IgD-negative memory B cell (primary cell): ENCODE results near the gene EPB41L4B. TPM values are rescaled to one million over a fixed set of nuclear protein-coding genes. Genes with fewer than 3 reads are reported as not detected.
"Not testable (repeated sequence)": the region's sequence is repeated elsewhere in the genome, so short reads cannot be mapped to it uniquely, and the experiment has no call there.

Experiments
- H3K27ac Mint-ChIP-seq, 3 donors: one replicate each; pipeline ENCODE4 v1.8.0; 2020 to 2022; ENCODE audit warnings: mild to moderate bottlenecking in 3 of 3, mixed read lengths in 3 of 3, moderate library complexity in 1 of 3
- H3K27me3 Mint-ChIP-seq: one replicate; pipeline ENCODE4 v1.8.0; 2021; ENCODE audit warnings: mixed read lengths
- H3K36me3 Mint-ChIP-seq: one replicate; pipeline ENCODE4 v1.8.0; 2020; ENCODE audit warnings: mild to moderate bottlenecking, mixed read lengths
- H3K4me1 Mint-ChIP-seq, 3 donors: one replicate each; pipeline ENCODE4 v1.8.0; 2020 to 2022; ENCODE audit warnings: mixed read lengths in 3 of 3, mild to moderate bottlenecking in 1 of 3
- H3K4me3 Mint-ChIP-seq, 4 donors: one replicate each; pipeline ENCODE4 v1.8.0; 2020 to 2022; ENCODE audit warnings: mild to moderate bottlenecking in 4 of 4, mixed read lengths in 4 of 4, moderate library complexity in 3 of 4
- H3K9me3 Mint-ChIP-seq, 3 donors: one replicate each; pipeline ENCODE4 v1.8.0; 2020 to 2021; ENCODE audit warnings: mixed read lengths in 3 of 3, mild to moderate bottlenecking in 1 of 3
- polyA plus RNA-seq: library from polyadenylated mRNA; unstranded; fragments of 300-500 nt; fragmentation: Illumina TruSeq; gene quantifications from one replicate; pipeline ENCODE4 v1.2.3, GENCODE V29; 2021

The EPB41L4B gene
- polyA plus RNA-seq, 1 donor from 2014 or later, result not detected

- Mint-ChIP-seq H3K9me3 (peaks cover 0 to 5% (median 0%) of the 10 kb centered on the region in 3 donors), H3K27me3 (peaks cover 9% of the 10 kb centered on the region), H3K4me1 (no peaks in the 10 kb centered on the region), H3K36me3 (no peaks in the 10 kb centered on the region), H3K27ac (no peak overlapping the region), H3K4me3 (no peak overlapping the region)
These were observed 78.8 kb downstream of the EPB41L4B start for GRCh38 chr9:109242014-109242413.

GRCh38 chr9:109241207-109241606 is 79.7 kb downstream of the EPB41L4B start:
- H3K27ac Mint-ChIP-seq, result no peak overlapping the region
- no peaks in the 10 kb centered on the region for H3K36me3 Mint-ChIP-seq
- peaks cover 11% of the 10 kb centered on the region for H3K27me3 Mint-ChIP-seq
- H3K4me1 Mint-ChIP-seq, result no peaks in the 10 kb centered on the region
- no peak overlapping the region for H3K4me3 Mint-ChIP-seq
- H3K9me3 Mint-ChIP-seq, result peaks cover 0 to 5% (median 0%) of the 10 kb centered on the region in 3 donors

GRCh38 chr9:109239240-109239639 is 81.6 kb downstream of the EPB41L4B start:
- Mint-ChIP-seq H3K9me3 (peaks cover 0 to 5% (median 0%) of the 10 kb centered on the region in 3 donors), H3K4me3 (no peak overlapping the region), H3K27ac (no peak overlapping the region), H3K4me1 (no peaks in the 10 kb centered on the region), H3K27me3 (peaks cover 11% of the 10 kb centered on the region), H3K36me3 (no peaks in the 10 kb centered on the region)

- Mint-ChIP-seq H3K4me3 (no peak overlapping the region), H3K4me1 (no peaks in the 10 kb centered on the region), H3K36me3 (no peaks in the 10 kb centered on the region), H3K27ac (peak overlapping the region in 1 of 3 donors; percentile 7), H3K27me3 (peaks cover 12% of the 10 kb centered on the region), H3K9me3 (peaks cover 0 to 7% (median 0%) of the 10 kb centered on the region in 3 donors)
These were observed 82.2 kb downstream of the EPB41L4B start for GRCh38 chr9:109238655-109239054.

- H3K27me3 Mint-ChIP-seq, result peaks cover 12% of the 10 kb centered on the region
- H3K4me3 Mint-ChIP-seq, result no peak overlapping the region
- H3K27ac Mint-ChIP-seq, result peak overlapping the region in 1 of 3 donors; percentile 7
- H3K4me1 Mint-ChIP-seq, result no peaks in the 10 kb centered on the region
- H3K36me3 Mint-ChIP-seq, result no peaks in the 10 kb centered on the region
- H3K9me3 Mint-ChIP-seq, result peaks cover 0 to 7% (median 0%) of the 10 kb centered on the region in 3 donors
These were observed 82.7 kb downstream of the EPB41L4B start for GRCh38 chr9:109238125-109238524.

GRCh38 chr9:109232449-109233237 is 88.2 kb downstream of the EPB41L4B start:
- H3K4me1 Mint-ChIP-seq, result no peaks in the 10 kb centered on the region
- no peak overlapping the region for H3K4me3 Mint-ChIP-seq
- H3K27ac Mint-ChIP-seq, result no peak overlapping the region
- H3K27me3 Mint-ChIP-seq, result peaks cover 7% of the 10 kb centered on the region
- H3K9me3 Mint-ChIP-seq, result peaks cover 0 to 2% (median 0%) of the 10 kb centered on the region in 3 donors
- H3K36me3 Mint-ChIP-seq, result no peaks in the 10 kb centered on the region

GRCh38 chr9:109231593-109231992 is 89.3 kb downstream of the EPB41L4B start:
- Mint-ChIP-seq H3K27ac (no peak overlapping the region), H3K4me3 (no peak overlapping the region), H3K27me3 (peaks cover 5% of the 10 kb centered on the region), H3K9me3 (peaks cover 0 to 2% (median 0%) of the 10 kb centered on the region in 3 donors), H3K4me1 (no peaks in the 10 kb centered on the region), H3K36me3 (no peaks in the 10 kb centered on the region)

GRCh38 chr9:109230277-109230676 is 90.6 kb downstream of the EPB41L4B start:
- Mint-ChIP-seq H3K27me3 (peaks cover 6% of the 10 kb centered on the region), H3K36me3 (no peaks in the 10 kb centered on the region), H3K27ac (no peak overlapping the region), H3K4me1 (no peaks in the 10 kb centered on the region), H3K9me3 (peaks cover 0 to 2% (median 0%) of the 10 kb centered on the region in 3 donors), H3K4me3 (no peak overlapping the region)

GRCh38 chr9:109229682-109230081 is 91.2 kb downstream of the EPB41L4B start:
- no peaks in the 10 kb centered on the region for H3K36me3 Mint-ChIP-seq
- H3K4me1 Mint-ChIP-seq, result no peaks in the 10 kb centered on the region
- no peak overlapping the region for H3K4me3 Mint-ChIP-seq
- H3K27me3 Mint-ChIP-seq, result peaks cover 7% of the 10 kb centered on the region
- H3K9me3 Mint-ChIP-seq, result peaks cover 0 to 2% (median 0%) of the 10 kb centered on the region in 3 donors
- no peak overlapping the region for H3K27ac Mint-ChIP-seq

- Mint-ChIP-seq H3K27me3 (peaks cover 1% of the 10 kb centered on the region), H3K4me1 (no peaks in the 10 kb centered on the region), H3K4me3 (no peak overlapping the region), H3K27ac (no peak overlapping the region), H3K9me3 (no peaks in the 10 kb centered on the region), H3K36me3 (no peaks in the 10 kb centered on the region)
These were observed 92.7 kb downstream of the EPB41L4B start for GRCh38 chr9:109228093-109228642.

- H3K4me1 Mint-ChIP-seq, result peaks cover 0 to 2% (median 0%) of the 10 kb centered on the region in 3 donors
- H3K27ac Mint-ChIP-seq, result no peak overlapping the region
- H3K27me3 Mint-ChIP-seq, result peaks cover 4% of the 10 kb centered on the region
- H3K9me3 Mint-ChIP-seq, result peaks cover 0 to 6% (median 0%) of the 10 kb centered on the region in 3 donors
- H3K36me3 Mint-ChIP-seq, result no peaks in the 10 kb centered on the region
- H3K4me3 Mint-ChIP-seq, result no peak overlapping the region
These were observed 95.2 kb downstream of the EPB41L4B start for GRCh38 chr9:109225629-109226028.

GRCh38 chr9:109224751-109225150 is 96.1 kb downstream of the EPB41L4B start:
- peaks cover 5% of the 10 kb centered on the region for H3K27me3 Mint-ChIP-seq
- H3K4me1 Mint-ChIP-seq, result peaks cover 0 to 2% (median 0%) of the 10 kb centered on the region in 3 donors
- no peak overlapping the region for H3K27ac Mint-ChIP-seq
- no peak overlapping the region for H3K4me3 Mint-ChIP-seq
- H3K9me3 Mint-ChIP-seq, result peaks cover 0 to 6% (median 0%) of the 10 kb centered on the region in 3 donors
- H3K36me3 Mint-ChIP-seq, result no peaks in the 10 kb centered on the region

- H3K4me3 Mint-ChIP-seq, H3K27me3 Mint-ChIP-seq, H3K9me3 Mint-ChIP-seq, H3K36me3 Mint-ChIP-seq, H3K4me1 Mint-ChIP-seq: not testable (repeated sequence)
- H3K27ac Mint-ChIP-seq, result peak overlapping the region in 1 of 3 donors; percentile 32
These were observed 102.6 kb downstream of the EPB41L4B start for GRCh38 chr9:109218242-109218641.

- Mint-ChIP-seq H3K27me3 (peaks cover 3% of the 10 kb centered on the region), H3K36me3 (no peaks in the 10 kb centered on the region), H3K4me3 (no peak overlapping the region)
These were observed 106.4 kb downstream of the EPB41L4B start for GRCh38 chr9:109214414-109214813.

GRCh38 chr9:109213285-109214121 is 107.4 kb downstream of the EPB41L4B start:
- no peaks in the 10 kb centered on the region for H3K27me3 Mint-ChIP-seq
- H3K27ac Mint-ChIP-seq, result no peak overlapping the region
- no peaks in the 10 kb centered on the region for H3K36me3 Mint-ChIP-seq
- H3K9me3 Mint-ChIP-seq, result peaks cover 0 to 1% (median 0%) of the 10 kb centered on the region in 3 donors
- no peaks in the 10 kb centered on the region for H3K4me1 Mint-ChIP-seq
- no peak overlapping the region for H3K4me3 Mint-ChIP-seq

More at GRCh38 chr9:109214414-109214813, 106.4 kb downstream of the EPB41L4B start:
- Mint-ChIP-seq H3K9me3 (peaks cover 0 to 4% (median 0%) of the 10 kb centered on the region in 3 donors), H3K27ac (no peak overlapping the region), H3K4me1 (peaks cover 0 to 3% (median 0%) of the 10 kb centered on the region in 3 donors)
